Lung microvascular endothelial cell (primary cell): ENCODE measurements around the gene CHADL. TPM values are rescaled to one million over a fixed set of nuclear protein-coding genes. Genes with fewer than 3 reads are reported as not detected.

Experiments used
- DNase-seq, 2 donors: peaks; one replicate each; pipeline versions ENCODE4 v3.0.0 to v3.0.0-alpha.2; 2010; ENCODE audit warnings: low read depth in 2 of 2
- total RNA-seq: library from RNA; depleted of rRNA; stranded (reverse); fragments of >200 nt; gene quantifications from 2 replicates; pipeline ENCODE4 v1.2.1, GENCODE V29; 2014

Gene CHADL
- total RNA-seq, 1 donor from 2014 or later = 0.60 TPM

GRCh38 chr22:41230401-41230785 is 10.3 kb downstream of the CHADL start:
- no peak for DNase-seq

GRCh38 chr22:41229730-41230400 is 10.9 kb downstream of the CHADL start:
- DNase-seq = peak; percentile 51 to 86

- DNase-seq = no peak
These were observed 11.5 kb downstream of the CHADL start for GRCh38 chr22:41229215-41229614.

GRCh38 chr22:41226723-41227655 is 13.7 kb downstream of the CHADL start:
- no peak for DNase-seq

- no peak for DNase-seq
These were observed 17.2 kb downstream of the CHADL start for GRCh38 chr22:41223535-41223934.

GRCh38 chr22:41222846-41223507 is 17.8 kb downstream of the CHADL start:
- DNase-seq = no peak

- DNase-seq = peak in 1 of 2 donors; percentile 86
These were observed 23.1 kb downstream of the CHADL start for GRCh38 chr22:41217553-41218157.

GRCh38 chr22:41216984-41217383 is 23.7 kb downstream of the CHADL start:
- peak in 1 of 2 donors; percentile 39 for DNase-seq

- DNase-seq = no peak
These were observed 24.8 kb downstream of the CHADL start for GRCh38 chr22:41215926-41216325.

GRCh38 chr22:41215409-41215808 is 25.3 kb downstream of the CHADL start:
- DNase-seq = no peak

GRCh38 chr22:41206719-41207118 is 34.0 kb downstream of the CHADL start:
- DNase-seq = no peak

GRCh38 chr22:41204992-41205900 is 35.5 kb downstream of the CHADL start, which contains the start of gene L3MBTL2:
L3MBTL2 (plus strand) TSS chr22:41205312; CDS start chr22:41205363, 51 bp downstream.
- peak; percentile 95 to 97 for DNase-seq

- no peak for DNase-seq
These were observed 36.7 kb downstream of the CHADL start for GRCh38 chr22:41204066-41204465.

- DNase-seq = no peak
These were observed 37.6 kb downstream of the CHADL start for GRCh38 chr22:41203118-41203517.

GRCh38 chr22:41201141-41201540 is 39.6 kb downstream of the CHADL start:
- DNase-seq = no peak

GRCh38 chr22:41198027-41198580 is 42.6 kb downstream of the CHADL start:
- peak; percentile 39 to 67 for DNase-seq

GRCh38 chr22:41197038-41197972 is 43.4 kb downstream of the CHADL start:
- peak; percentile 62 to 76 for DNase-seq

- DNase-seq = no peak
These were observed 46.9 kb downstream of the CHADL start for GRCh38 chr22:41193829-41194228.

GRCh38 chr22:41191467-41191866 is 49.3 kb downstream of the CHADL start:
- DNase-seq = no peak
